A549 (cell line): Measurements from ENCODE around the gene ATP6V1G2.

Experiments
- CHD2 ChIP-seq: fragments of 150-350 bp; IDR thresholded peaks from 2 replicates; pipeline ENCODE4 v1.6.1; 2014; ENCODE audit warnings: low read length; ENCODE audit not compliant: partially characterized antibody
- EP300 ChIP-seq, 2 experiments: fragments of >200 bp; sonication (Bioruptor Twin); formaldehyde crosslinking; IDR thresholded peaks; 2 replicates in 1 of 2; 3 replicates in 1 of 2; pipeline ENCODE4 v1.6.1; 2016 to 2017
- HMGXB4 ChIP-seq: fragments of 250-450 bp; sonication (Bioruptor Pico); IDR thresholded peaks from 2 replicates; pipeline ENCODE4 v1.5.0; 2021; ENCODE audit warnings: mild to moderate bottlenecking, moderate library complexity, borderline replicate concordance
- JUN ChIP-seq, 2 experiments: fragments of >200 bp; sonication (Bioruptor Twin); formaldehyde crosslinking; IDR thresholded peaks; 2 replicates in 1 of 2; 3 replicates in 1 of 2; pipeline ENCODE4 v1.6.1; 2016 to 2017
- MAZ ChIP-seq: fragments of 150-350 bp; IDR thresholded peaks from 2 replicates; pipeline ENCODE4 v1.6.1; 2014; ENCODE audit warnings: antibody characterized with exemption, low read depth, low read length, borderline replicate concordance
- SMC3 ChIP-seq: fragments of >200 bp; sonication (Bioruptor Twin); formaldehyde crosslinking; IDR thresholded peaks from 3 replicates; pipeline ENCODE4 v1.6.1; 2018; ENCODE audit warnings: inconsistent platforms
- TF ChIP-seq, protein P1 (sequence below): fragments of >200 bp; sonication (Bioruptor Twin); formaldehyde crosslinking; IDR thresholded peaks from 3 replicates; pipeline ENCODE4 v1.5.1; 2016

DNA sequence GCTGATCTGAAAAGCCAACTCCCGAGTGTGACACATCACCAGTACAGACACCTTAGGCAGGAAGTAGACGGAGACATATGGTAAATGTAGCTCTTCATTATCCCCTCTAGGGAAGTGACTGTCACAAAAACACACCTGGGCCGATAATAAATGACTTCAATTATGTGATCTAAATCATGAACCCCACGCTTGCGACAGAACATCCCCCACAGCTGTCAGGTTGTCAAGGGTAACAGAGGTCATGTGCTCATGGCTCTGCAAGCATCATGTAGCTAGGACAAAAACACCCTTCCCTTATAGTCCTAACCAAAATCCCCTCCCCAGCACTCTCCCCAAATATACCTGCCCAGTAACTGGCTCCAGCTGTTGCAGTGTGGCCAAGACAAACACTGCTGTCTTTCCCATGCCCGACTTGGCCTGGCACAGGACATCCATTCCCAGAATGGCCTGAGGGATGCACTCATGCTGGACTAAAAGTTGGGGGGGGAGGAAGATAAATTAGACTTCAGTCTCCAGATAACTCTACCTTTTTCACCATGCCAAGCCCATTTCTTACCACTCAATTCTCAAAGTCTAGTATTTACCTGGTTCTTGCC is 7.5 kb downstream of the ATP6V1G2 start:
- TF ChIP-seq HMGXB4 (CRISPR knock-in tag), result no peak
- TF ChIP-seq MAZ, result no peak
- TF ChIP-seq JUN (IDR thresholded peaks at IDR 0.05), result no peak
- no peak for TF ChIP-seq CHD2
- TF ChIP-seq, protein P1, sequence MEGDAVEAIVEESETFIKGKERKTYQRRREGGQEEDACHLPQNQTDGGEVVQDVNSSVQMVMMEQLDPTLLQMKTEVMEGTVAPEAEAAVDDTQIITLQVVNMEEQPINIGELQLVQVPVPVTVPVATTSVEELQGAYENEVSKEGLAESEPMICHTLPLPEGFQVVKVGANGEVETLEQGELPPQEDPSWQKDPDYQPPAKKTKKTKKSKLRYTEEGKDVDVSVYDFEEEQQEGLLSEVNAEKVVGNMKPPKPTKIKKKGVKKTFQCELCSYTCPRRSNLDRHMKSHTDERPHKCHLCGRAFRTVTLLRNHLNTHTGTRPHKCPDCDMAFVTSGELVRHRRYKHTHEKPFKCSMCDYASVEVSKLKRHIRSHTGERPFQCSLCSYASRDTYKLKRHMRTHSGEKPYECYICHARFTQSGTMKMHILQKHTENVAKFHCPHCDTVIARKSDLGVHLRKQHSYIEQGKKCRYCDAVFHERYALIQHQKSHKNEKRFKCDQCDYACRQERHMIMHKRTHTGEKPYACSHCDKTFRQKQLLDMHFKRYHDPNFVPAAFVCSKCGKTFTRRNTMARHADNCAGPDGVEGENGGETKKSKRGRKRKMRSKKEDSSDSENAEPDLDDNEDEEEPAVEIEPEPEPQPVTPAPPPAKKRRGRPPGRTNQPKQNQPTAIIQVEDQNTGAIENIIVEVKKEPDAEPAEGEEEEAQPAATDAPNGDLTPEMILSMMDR, result no peak
- no peak for TF ChIP-seq EP300 (IDR thresholded peaks at IDR 0.05)
- no peak for TF ChIP-seq SMC3
